ENCODE measurements around the gene PPP1R10. TPM values are rescaled to one million over a fixed set of nuclear protein-coding genes. Genes with fewer than 3 reads are reported as not detected.
A peak's percentile ranks its signal among the peaks of the same experiment; 100 is the strongest.

The PPP1R10 gene
- total RNA-seq, 3 donors from 2014 or later: 17.3 to 51.1 (median 26.5) TPM

DNA sequence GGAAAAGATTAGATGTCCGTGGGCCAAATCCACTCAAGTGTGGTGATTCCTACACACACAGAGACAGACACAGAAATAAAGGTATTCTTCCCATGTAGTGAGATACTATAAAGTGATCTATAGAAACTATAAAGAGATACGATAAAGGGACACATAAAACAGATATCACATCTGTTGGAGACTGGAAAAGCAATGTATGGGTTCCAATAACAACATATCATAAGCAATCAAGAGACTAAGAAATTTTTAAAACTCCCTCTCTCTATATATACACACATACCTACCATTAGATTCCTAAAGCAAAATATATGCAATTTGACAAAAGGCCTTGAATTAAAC is 5.2 kb downstream of the PPP1R10 start:
- Histone ChIP-seq H3K27ac (peak overlapping the region; percentile 56 to 100), H3K9me3 (no peaks in the 10 kb centered on the region), H3K4me1 (peaks cover 0 to 11% of the 10 kb centered on the region in 2 donors), H3K36me3 (no peaks in the 10 kb centered on the region), H3K27me3 (no peaks in the 10 kb centered on the region), H3K4me3 (no peak overlapping the region)
- no peak for TF ChIP-seq POLR2A (IDR thresholded peaks at IDR 0.05)
- TF ChIP-seq, protein P1, sequence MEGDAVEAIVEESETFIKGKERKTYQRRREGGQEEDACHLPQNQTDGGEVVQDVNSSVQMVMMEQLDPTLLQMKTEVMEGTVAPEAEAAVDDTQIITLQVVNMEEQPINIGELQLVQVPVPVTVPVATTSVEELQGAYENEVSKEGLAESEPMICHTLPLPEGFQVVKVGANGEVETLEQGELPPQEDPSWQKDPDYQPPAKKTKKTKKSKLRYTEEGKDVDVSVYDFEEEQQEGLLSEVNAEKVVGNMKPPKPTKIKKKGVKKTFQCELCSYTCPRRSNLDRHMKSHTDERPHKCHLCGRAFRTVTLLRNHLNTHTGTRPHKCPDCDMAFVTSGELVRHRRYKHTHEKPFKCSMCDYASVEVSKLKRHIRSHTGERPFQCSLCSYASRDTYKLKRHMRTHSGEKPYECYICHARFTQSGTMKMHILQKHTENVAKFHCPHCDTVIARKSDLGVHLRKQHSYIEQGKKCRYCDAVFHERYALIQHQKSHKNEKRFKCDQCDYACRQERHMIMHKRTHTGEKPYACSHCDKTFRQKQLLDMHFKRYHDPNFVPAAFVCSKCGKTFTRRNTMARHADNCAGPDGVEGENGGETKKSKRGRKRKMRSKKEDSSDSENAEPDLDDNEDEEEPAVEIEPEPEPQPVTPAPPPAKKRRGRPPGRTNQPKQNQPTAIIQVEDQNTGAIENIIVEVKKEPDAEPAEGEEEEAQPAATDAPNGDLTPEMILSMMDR (IDR thresholded peaks at IDR 0.05): no peak
- TF ChIP-seq POLR2AphosphoS5 (IDR thresholded peaks at IDR 0.05): no peak
- intact Hi-C loops (cut with DNase I; ENCODE audit: low total_unique reads): no loop called here
- no peak for DNase-seq (ENCODE audit: low spot score in 2 of 2)

- Histone ChIP-seq H3K4me1 (peaks cover 0 to 11% of the 10 kb centered on the region in 2 donors), H3K9me3 (no peaks in the 10 kb centered on the region), H3K4me3 (no peak overlapping the region), H3K27ac (peak overlapping the region; percentile 56 to 100), H3K27me3 (no peaks in the 10 kb centered on the region), H3K36me3 (no peaks in the 10 kb centered on the region)
- intact Hi-C loops (cut with DNase I; ENCODE audit: low total_unique reads): no loop called here
- DNase-seq (ENCODE audit: low spot score in 2 of 2): no peak
- TF ChIP-seq, protein P1 (IDR thresholded peaks at IDR 0.05): no peak
- TF ChIP-seq POLR2A (IDR thresholded peaks at IDR 0.05) (no peak), POLR2AphosphoS5 (IDR thresholded peaks at IDR 0.05) (no peak)
Measured at GRCh38 chr6:30611150-30611855, 5.7 kb downstream of the PPP1R10 start.

DNA sequence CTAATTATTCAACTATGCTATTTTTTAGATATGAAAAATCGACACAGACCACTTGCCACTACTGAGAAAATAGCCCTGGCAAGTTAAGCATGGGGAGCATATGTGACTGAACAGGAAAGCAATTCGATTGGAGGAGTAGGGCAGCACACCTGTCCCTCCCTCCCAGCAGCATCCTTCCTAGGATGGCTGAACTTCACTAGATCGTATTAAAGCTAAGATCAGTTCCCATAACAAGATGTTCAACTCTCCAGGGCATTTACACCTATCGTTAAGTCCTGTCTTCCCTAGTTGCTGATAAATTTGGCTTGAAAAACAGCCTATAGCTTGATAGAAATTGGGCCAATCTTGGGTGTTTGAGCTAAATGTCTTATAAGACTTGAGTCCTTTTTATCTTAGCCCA is 7.0 kb downstream of the PPP1R10 start:
- no peaks in the 10 kb centered on the region for H3K27me3 ChIP-seq
- H3K9me3 ChIP-seq: no peaks in the 10 kb centered on the region
- no peaks in the 10 kb centered on the region for H3K36me3 ChIP-seq
- DNase-seq (ENCODE audit: low spot score in 2 of 2): no peak
- no peak overlapping the region for H3K4me3 ChIP-seq
- H3K4me1 ChIP-seq: peaks cover 0 to 11% of the 10 kb centered on the region in 2 donors
- intact Hi-C loops (cut with DNase I; ENCODE audit: low total_unique reads): no loop called here
- TF ChIP-seq, protein P1 (IDR thresholded peaks at IDR 0.05): no peak
- TF ChIP-seq POLR2A (IDR thresholded peaks at IDR 0.05) (no peak), POLR2AphosphoS5 (IDR thresholded peaks at IDR 0.05) (no peak)
- H3K27ac ChIP-seq: peak overlapping the region; percentile 37 to 56

GRCh38 chr6:30603961-30604360 is 13.1 kb downstream of the PPP1R10 start:
- TF ChIP-seq POLR2A (IDR thresholded peaks at IDR 0.05): no peak
- TF ChIP-seq POLR2AphosphoS5 (IDR thresholded peaks at IDR 0.05): no peak
- TF ChIP-seq, protein P1 (IDR thresholded peaks at IDR 0.05): no peak
- H3K27ac ChIP-seq: no peak overlapping the region
- H3K4me1 ChIP-seq: no peaks in the 10 kb centered on the region
- H3K4me3 ChIP-seq: no peak overlapping the region
- no peak for DNase-seq (ENCODE audit: low spot score in 2 of 2)
- H3K36me3 ChIP-seq: peaks cover 28% of the 10 kb centered on the region
- H3K9me3 ChIP-seq: no peaks in the 10 kb centered on the region
- intact Hi-C loops (cut with DNase I; ENCODE audit: low total_unique reads): no loop called here
- H3K27me3 ChIP-seq: no peaks in the 10 kb centered on the region

GRCh38 chr6:30601815-30602641 is 15.0 kb downstream of the PPP1R10 start:
- DNase-seq (ENCODE audit: low spot score in 2 of 2): no peak
- Histone ChIP-seq H3K4me1 (no peaks in the 10 kb centered on the region), H3K9me3 (no peaks in the 10 kb centered on the region), H3K36me3 (peaks cover 28% of the 10 kb centered on the region), H3K4me3 (no peak overlapping the region), H3K27ac (no peak overlapping the region), H3K27me3 (no peaks in the 10 kb centered on the region)
- intact Hi-C loops (cut with DNase I; ENCODE audit: low total_unique reads): no loop called here
- TF ChIP-seq, protein P1 (IDR thresholded peaks at IDR 0.05): no peak
- TF ChIP-seq POLR2AphosphoS5 (IDR thresholded peaks at IDR 0.05): no peak
- TF ChIP-seq POLR2A (IDR thresholded peaks at IDR 0.05): no peak

Measured in breast epithelium (tissue), 4 donors.